ENCODE measurements around the gene LRPAP1. TPM values are rescaled to one million over a fixed set of nuclear protein-coding genes. Genes with fewer than 3 reads are reported as not detected.

LRPAP1 gene
- total RNA-seq, 6 experiments from 2014 or later: 130 to 175 (median 161) TPM

GRCh38 chr4:3473181-3473950 lies 58.9 kb downstream of the LRPAP1 start:
- no peak overlapping the region for H3K4me3 Mint-ChIP-seq
- no peak overlapping the region for H3K27ac Mint-ChIP-seq
- no peaks in the 10 kb centered on the region for H3K36me3 Mint-ChIP-seq (ENCODE audit: low read depth)
- H3K9me3 Mint-ChIP-seq: no peaks in the 10 kb centered on the region
- no peak for DNase-seq
- TF ChIP-seq, protein P1, sequence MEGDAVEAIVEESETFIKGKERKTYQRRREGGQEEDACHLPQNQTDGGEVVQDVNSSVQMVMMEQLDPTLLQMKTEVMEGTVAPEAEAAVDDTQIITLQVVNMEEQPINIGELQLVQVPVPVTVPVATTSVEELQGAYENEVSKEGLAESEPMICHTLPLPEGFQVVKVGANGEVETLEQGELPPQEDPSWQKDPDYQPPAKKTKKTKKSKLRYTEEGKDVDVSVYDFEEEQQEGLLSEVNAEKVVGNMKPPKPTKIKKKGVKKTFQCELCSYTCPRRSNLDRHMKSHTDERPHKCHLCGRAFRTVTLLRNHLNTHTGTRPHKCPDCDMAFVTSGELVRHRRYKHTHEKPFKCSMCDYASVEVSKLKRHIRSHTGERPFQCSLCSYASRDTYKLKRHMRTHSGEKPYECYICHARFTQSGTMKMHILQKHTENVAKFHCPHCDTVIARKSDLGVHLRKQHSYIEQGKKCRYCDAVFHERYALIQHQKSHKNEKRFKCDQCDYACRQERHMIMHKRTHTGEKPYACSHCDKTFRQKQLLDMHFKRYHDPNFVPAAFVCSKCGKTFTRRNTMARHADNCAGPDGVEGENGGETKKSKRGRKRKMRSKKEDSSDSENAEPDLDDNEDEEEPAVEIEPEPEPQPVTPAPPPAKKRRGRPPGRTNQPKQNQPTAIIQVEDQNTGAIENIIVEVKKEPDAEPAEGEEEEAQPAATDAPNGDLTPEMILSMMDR (IDR thresholded peaks at IDR 0.05): no peak
- peaks cover 7% of the 10 kb centered on the region for H3K27me3 Mint-ChIP-seq (ENCODE audit: insufficient read depth)
- H3K4me1 Mint-ChIP-seq (ENCODE audit: low read depth): no peaks in the 10 kb centered on the region

DNA sequence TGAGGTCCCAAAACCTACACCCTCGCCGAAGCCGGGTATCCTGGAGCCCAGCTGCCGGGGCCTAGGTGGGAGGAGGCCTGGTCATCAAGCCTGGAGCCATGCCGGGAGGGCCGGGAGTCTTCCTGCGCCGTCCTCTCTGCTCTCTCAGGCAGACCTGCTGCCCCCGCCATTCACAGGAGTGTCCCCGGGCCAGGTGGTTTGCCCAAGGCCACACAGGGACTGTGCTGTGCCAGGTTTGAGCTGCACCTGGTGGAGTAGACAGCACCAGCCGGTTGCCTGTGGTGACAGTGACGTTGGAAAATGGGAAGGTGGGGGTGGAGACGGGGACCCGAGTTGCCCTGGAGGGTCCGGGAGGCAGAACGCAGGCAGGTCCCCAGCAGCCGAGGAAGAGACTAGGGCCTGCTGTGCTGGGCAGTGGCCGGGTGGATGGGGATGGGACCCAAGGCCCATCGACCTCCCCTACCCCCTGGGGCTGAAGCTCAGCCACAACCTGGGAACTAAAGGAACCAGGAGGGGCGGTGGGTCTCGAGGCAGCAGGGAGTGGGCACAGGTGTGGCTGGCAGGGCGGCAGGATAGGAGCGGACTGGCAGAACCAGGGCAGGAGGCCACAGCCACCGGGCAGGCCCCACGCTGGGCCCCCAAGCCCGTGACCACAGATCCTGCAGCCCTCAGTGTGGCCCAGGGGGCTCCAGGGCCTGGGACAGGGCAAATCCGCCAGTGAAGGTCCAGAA lies 59.6 kb downstream of the LRPAP1 start:
- H3K36me3 Mint-ChIP-seq (ENCODE audit: low read depth): no peaks in the 10 kb centered on the region
- no peaks in the 10 kb centered on the region for H3K4me1 Mint-ChIP-seq (ENCODE audit: low read depth)
- H3K27me3 Mint-ChIP-seq (ENCODE audit: insufficient read depth): peaks cover 7% of the 10 kb centered on the region
- no peak overlapping the region for H3K4me3 Mint-ChIP-seq
- no peak overlapping the region for H3K27ac Mint-ChIP-seq
- no peaks in the 10 kb centered on the region for H3K9me3 Mint-ChIP-seq
- DNase-seq: no peak
- TF ChIP-seq, protein P1 (IDR thresholded peaks at IDR 0.05): no peak

GRCh38 chr4:3471886-3472285 lies 60.3 kb downstream of the LRPAP1 start:
- Mint-ChIP-seq H3K9me3 (no peaks in the 10 kb centered on the region), H3K36me3 (ENCODE audit: low read depth) (no peaks in the 10 kb centered on the region), H3K27ac (no peak overlapping the region), H3K4me3 (no peak overlapping the region), H3K27me3 (ENCODE audit: insufficient read depth) (peaks cover 7% of the 10 kb centered on the region), H3K4me1 (ENCODE audit: low read depth) (no peaks in the 10 kb centered on the region)
- no peak for DNase-seq
- TF ChIP-seq, protein P1 (IDR thresholded peaks at IDR 0.05): no peak

- Mint-ChIP-seq H3K4me1 (ENCODE audit: low read depth) (no peaks in the 10 kb centered on the region), H3K27ac (no peak overlapping the region), H3K4me3 (no peak overlapping the region), H3K36me3 (ENCODE audit: low read depth) (no peaks in the 10 kb centered on the region), H3K9me3 (no peaks in the 10 kb centered on the region), H3K27me3 (ENCODE audit: insufficient read depth) (peaks cover 6% of the 10 kb centered on the region)
- DNase-seq: no peak
- TF ChIP-seq, protein P1 (IDR thresholded peaks at IDR 0.05): no peak
Observed at GRCh38 chr4:3471098-3471760, 61.0 kb downstream of the LRPAP1 start.

DNA sequence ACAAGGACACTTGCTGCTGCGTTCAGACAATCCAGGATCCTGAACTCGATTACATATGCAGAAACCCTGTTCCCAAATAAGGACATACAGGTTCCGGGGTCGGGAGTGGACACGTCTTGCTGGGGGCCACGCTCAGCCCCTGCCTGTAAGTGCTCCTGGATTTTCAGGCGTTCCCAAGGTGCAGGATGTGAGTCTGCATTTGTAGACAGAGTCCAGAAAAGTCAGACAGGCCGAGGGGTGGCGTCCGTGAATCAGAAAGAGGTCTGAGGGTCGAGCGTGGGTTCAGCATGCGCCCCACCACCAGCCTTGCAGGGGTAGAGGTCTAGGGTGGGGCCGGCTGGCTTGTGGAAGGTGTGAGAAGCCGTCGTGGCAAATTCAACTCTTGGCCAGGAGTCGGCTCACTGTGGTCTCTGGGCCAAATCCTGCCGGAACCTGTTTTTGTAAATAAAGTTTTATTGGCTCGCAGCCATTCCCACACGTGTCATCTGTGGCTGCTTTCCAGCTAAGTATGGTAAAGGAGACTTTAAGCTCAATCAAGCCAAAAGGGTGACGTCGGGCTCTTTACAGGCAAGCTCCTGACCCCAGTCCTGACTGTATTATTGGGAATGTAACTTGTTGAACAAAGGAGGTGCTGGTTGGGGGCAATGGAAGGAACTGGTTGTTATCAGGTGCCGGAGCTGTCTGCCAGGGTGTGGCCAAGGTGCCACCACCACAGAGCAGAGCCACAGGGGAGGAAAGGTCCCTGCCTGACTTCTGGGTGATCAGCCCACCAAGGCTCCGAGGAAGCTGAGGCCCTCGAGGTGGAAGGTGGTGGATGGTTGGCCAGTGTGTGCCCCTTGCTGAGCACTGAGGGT lies 61.8 kb downstream of the LRPAP1 start:
- H3K9me3 Mint-ChIP-seq: no peaks in the 10 kb centered on the region
- peaks cover 5% of the 10 kb centered on the region for H3K27me3 Mint-ChIP-seq (ENCODE audit: insufficient read depth)
- H3K27ac Mint-ChIP-seq: no peak overlapping the region
- no peak for DNase-seq
- TF ChIP-seq, protein P1 (IDR thresholded peaks at IDR 0.05): no peak
- no peaks in the 10 kb centered on the region for H3K4me1 Mint-ChIP-seq (ENCODE audit: low read depth)
- H3K4me3 Mint-ChIP-seq: no peak overlapping the region
- no peaks in the 10 kb centered on the region for H3K36me3 Mint-ChIP-seq (ENCODE audit: low read depth)

All from HFFc6 (cell line).